ENCODE measurements around the gene NFIB.

The NFIB gene

GRCh38 chr9:14140096-14140697 lies 173.7 kb downstream of the NFIB start:
- DNase-seq: no peak

- DNase-seq: no peak
Observed at GRCh38 chr9:14139287-14139686, 174.7 kb downstream of the NFIB start.

GRCh38 chr9:14136646-14137370 lies 177.1 kb downstream of the NFIB start:
- no peak for DNase-seq

GRCh38 chr9:14136047-14136635 lies 177.8 kb downstream of the NFIB start:
- no peak for DNase-seq

- no peak for DNase-seq
Observed at GRCh38 chr9:14135421-14135820, 178.5 kb downstream of the NFIB start.

GRCh38 chr9:14133394-14133793 lies 180.5 kb downstream of the NFIB start:
- no peak for DNase-seq

- no peak for DNase-seq
Observed at GRCh38 chr9:14132775-14133174, 181.2 kb downstream of the NFIB start.

- DNase-seq: no peak
Observed at GRCh38 chr9:14131356-14132088, 182.4 kb downstream of the NFIB start.

- DNase-seq: no peak
Observed at GRCh38 chr9:14127656-14128055, 186.3 kb downstream of the NFIB start.

GRCh38 chr9:14119694-14120514 lies 194.0 kb downstream of the NFIB start:
- no peak for DNase-seq

GRCh38 chr9:14112226-14112625 lies 201.7 kb downstream of the NFIB start:
- no peak for DNase-seq

GRCh38 chr9:14111696-14112095 lies 202.2 kb downstream of the NFIB start:
- no peak for DNase-seq

- DNase-seq: no peak
Observed at GRCh38 chr9:14107977-14108376, 206.0 kb downstream of the NFIB start.

- DNase-seq: no peak
Observed at GRCh38 chr9:14107495-14107894, 206.4 kb downstream of the NFIB start.

GRCh38 chr9:14106699-14107098 lies 207.2 kb downstream of the NFIB start:
- no peak for DNase-seq

- DNase-seq: no peak
Observed at GRCh38 chr9:14104496-14104895, 209.4 kb downstream of the NFIB start.

GRCh38 chr9:14103115-14103514 lies 210.8 kb downstream of the NFIB start:
- DNase-seq: no peak

GRCh38 chr9:14099737-14100136 lies 214.2 kb downstream of the NFIB start:
- DNase-seq: no peak

GRCh38 chr9:14098486-14099180 lies 215.3 kb downstream of the NFIB start:
- DNase-seq: no peak

- no peak for DNase-seq
Observed at GRCh38 chr9:14097666-14098415, 216.1 kb downstream of the NFIB start.

GRCh38 chr9:14097215-14097614 lies 216.7 kb downstream of the NFIB start:
- DNase-seq: no peak

All from activated CD4-positive, alpha-beta T cell treated with anti-CD3 and anti-CD28 coated beads, Interleukin-2, amount 50 U/mL, for 48 hours (primary cell).